HUES48 (cell line): ENCODE data around the gene SLC6A19.

Experiments
- H3K27ac ChIP-seq: one replicate; pipeline ENCODE4 v1.7.0; 2013; ENCODE audit warnings: low read depth, low read length, inconsistent platforms
- H3K27me3 ChIP-seq: 2 replicates; pipeline ENCODE4 v1.6.1; 2013; ENCODE audit warnings: mild to moderate bottlenecking, low read length; ENCODE audit not compliant: control insufficient read depth, insufficient read depth
- H3K36me3 ChIP-seq: 2 replicates; pipeline ENCODE4 v1.6.1; 2013; ENCODE audit warnings: low read length; ENCODE audit not compliant: control insufficient read depth, insufficient read depth
- H3K4me1 ChIP-seq: 2 replicates; pipeline ENCODE4 v1.6.1; 2013; ENCODE audit warnings: mild to moderate bottlenecking, low read length; ENCODE audit not compliant: control insufficient read depth, insufficient read depth
- H3K4me3 ChIP-seq: 2 replicates; pipeline ENCODE4 v1.5.1; 2013; ENCODE audit warnings: mild to moderate bottlenecking, low read depth, low read length
- H3K9ac ChIP-seq: 2 replicates; pipeline ENCODE4 v1.6.1; 2013; ENCODE audit warnings: mild to moderate bottlenecking, low read depth, low read length, moderate library complexity
- H3K9me3 ChIP-seq: 2 replicates; pipeline ENCODE4 v1.6.1; 2013; ENCODE audit warnings: low read length; ENCODE audit not compliant: control insufficient read depth, insufficient read depth

Gene SLC6A19

DNA sequence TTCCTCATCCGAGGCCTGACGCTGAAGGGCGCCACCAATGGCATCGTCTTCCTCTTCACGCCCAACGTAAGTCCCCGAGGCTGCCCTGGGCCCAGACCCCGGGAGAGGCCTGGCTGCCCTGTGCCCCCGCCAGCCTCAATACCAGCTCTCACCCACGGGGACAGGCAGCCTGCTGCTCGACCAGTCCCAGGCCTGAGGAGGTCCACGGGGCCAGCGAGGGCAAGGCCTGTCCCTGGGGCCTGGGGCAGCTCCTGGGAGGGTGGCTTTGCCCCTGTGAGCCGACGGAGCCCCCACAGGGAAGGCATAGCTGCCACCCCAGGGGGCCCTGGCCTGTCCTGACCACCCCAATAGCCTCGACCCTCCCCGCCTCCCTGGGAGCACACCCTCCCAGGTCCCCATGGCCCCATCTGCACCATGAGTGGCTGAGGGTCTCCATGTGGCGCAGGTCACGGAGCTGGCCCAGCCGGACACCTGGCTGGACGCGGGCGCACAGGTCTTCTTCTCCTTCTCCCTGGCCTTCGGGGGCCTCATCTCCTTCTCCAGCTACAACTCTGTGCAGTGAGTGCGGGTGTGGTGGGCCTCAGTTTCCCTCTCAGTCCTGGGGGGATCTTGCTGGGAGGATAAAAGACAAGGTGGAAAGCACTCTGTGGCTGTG is 12.2 kb downstream of the SLC6A19 start:
- H3K4me1 ChIP-seq = no peaks in the 10 kb centered on the region
- H3K4me3 ChIP-seq = no peak overlapping the region
- no peak overlapping the region for H3K9ac ChIP-seq
- H3K27ac ChIP-seq = no peak overlapping the region
- no peaks in the 10 kb centered on the region for H3K36me3 ChIP-seq
- H3K9me3 ChIP-seq = no peaks in the 10 kb centered on the region
- no peaks in the 10 kb centered on the region for H3K27me3 ChIP-seq

DNA sequence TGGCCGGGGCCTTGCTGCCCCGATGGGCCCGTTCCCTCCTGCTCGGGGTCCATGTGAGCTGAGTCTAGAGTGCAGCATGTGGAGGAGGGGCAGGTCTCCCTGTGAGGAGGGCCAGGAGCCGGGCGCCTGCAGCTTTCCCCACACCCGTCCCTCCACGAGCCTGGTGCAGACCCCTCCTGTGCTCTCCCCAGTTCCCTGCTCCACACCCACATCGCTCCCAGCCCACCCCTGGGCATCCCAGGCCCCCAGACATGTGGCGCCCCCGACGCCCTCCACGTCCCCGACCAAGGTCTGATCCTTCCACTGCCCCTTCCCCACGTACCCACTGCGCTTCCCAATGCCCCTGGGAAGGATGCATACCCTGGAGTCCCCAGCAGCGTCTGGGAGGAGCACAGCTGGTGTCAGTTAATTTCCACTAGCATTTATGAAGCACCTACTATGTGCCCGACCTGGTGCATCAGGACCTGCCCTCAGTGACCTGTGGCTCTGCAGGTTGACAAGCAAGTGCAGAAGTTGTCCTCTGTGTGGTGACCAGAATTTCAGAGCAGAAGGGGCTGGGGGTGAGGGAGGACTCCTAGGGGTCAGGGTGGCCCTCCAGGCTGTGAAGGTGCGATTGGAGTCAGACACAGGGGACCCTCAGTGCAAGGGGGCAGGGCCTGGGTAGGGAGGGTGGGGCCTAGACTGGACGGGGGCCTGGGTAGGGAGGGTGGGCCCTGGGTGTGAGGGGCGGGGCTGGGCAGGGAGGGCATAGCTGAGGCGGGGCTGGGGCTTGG is 13.0 kb downstream of the SLC6A19 start:
- Histone ChIP-seq H3K27ac (no peak overlapping the region), H3K9ac (no peak overlapping the region), H3K9me3 (no peaks in the 10 kb centered on the region), H3K4me1 (no peaks in the 10 kb centered on the region), H3K27me3 (no peaks in the 10 kb centered on the region), H3K36me3 (no peaks in the 10 kb centered on the region), H3K4me3 (no peak overlapping the region)

DNA sequence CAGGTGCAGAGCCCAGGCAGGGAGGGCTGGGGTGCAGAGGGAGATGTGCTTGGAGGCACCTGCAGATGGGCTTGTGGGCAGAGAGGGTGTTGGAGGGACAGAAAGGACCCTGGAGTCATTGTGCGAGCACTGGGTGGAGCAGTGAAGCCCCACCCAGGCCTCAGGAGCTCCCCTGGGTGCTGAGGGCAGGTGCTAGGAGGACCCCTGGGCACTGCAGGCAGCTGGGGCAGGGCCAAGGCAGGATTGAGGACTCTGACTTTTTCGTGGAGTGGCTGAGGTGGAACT is 13.5 kb downstream of the SLC6A19 start:
- Histone ChIP-seq H3K27me3 (no peaks in the 10 kb centered on the region), H3K27ac (no peak overlapping the region), H3K4me1 (no peaks in the 10 kb centered on the region), H3K9me3 (no peaks in the 10 kb centered on the region), H3K4me3 (no peak overlapping the region), H3K9ac (no peak overlapping the region), H3K36me3 (no peaks in the 10 kb centered on the region)

DNA sequence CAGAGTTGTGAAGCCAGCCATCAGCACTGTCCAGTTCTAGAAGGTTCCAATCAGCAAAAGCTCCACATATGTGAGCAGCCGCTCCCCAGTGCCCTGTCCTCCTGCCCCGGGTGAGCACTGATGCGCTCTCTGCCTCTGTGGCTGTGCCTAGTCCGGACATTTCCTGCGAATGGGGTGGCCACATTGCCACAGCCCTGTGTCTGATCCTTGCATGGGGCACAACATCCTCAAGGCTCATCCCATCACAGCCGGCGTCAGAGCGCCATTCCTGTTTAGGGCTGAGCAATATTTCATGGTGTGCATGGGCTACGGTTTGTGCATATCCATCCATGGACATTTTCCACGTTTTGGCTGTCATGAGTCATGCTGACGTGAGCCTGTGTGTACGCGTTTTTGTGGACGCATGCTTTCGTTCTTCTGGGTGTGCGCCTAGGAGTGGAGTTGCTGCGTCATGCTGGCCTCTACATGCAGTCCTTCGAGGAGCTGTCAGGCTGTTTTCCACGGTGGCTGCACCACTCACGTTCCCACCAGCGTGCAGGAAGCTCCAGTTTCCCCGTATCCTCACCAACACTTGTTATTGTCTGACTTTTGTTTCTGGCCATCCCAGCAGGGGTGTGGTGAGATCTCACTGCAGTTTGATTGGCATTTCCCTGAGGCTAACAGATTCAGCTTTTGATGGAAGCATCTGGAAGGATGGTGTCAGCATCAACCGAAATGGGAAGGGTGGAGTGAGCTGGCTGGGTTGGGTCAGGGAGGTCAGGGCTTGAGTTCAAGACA is 14.1 kb downstream of the SLC6A19 start:
- no peaks in the 10 kb centered on the region for H3K36me3 ChIP-seq

DNA sequence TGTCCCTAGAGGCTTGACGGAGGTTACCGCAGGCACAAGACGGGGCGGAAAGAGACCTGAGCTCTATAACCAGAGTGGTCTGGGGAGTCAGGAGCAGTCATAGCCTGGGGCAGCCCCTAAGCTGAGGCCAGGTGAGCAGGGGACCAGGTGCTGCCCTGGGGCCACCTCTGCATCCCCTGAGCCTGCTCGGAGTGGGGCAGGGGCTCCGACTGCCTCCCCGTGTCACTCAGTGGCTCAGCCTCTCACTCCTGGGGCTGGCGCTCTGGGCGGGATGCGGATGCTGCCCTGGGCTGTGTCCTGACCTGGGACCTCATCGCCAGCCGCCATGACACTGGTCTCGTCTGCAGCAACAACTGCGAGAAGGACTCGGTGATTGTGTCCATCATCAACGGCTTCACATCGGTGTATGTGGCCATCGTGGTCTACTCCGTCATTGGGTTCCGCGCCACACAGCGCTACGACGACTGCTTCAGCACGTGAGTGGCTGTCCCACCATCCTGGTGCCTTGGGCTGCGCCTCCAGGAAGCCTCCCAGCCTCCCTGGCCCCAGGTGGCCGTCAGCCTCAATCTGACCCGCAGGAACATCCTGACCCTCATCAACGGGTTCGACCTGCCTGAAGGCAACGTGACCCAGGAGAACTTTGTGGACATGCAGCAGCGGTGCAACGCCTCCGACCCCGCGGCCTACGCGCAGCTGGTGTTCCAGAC is 15.0 kb downstream of the SLC6A19 start:
- Histone ChIP-seq H3K9me3 (no peaks in the 10 kb centered on the region), H3K27ac (no peak overlapping the region), H3K36me3 (no peaks in the 10 kb centered on the region), H3K27me3 (no peaks in the 10 kb centered on the region), H3K4me1 (no peaks in the 10 kb centered on the region), H3K4me3 (no peak overlapping the region), H3K9ac (no peak overlapping the region)

More for the DNA sequence above, 14.1 kb downstream of the SLC6A19 start:
- Histone ChIP-seq H3K27ac (no peak overlapping the region), H3K27me3 (no peaks in the 10 kb centered on the region), H3K4me1 (no peaks in the 10 kb centered on the region), H3K9me3 (no peaks in the 10 kb centered on the region), H3K4me3 (no peak overlapping the region), H3K9ac (no peak overlapping the region)

DNA sequence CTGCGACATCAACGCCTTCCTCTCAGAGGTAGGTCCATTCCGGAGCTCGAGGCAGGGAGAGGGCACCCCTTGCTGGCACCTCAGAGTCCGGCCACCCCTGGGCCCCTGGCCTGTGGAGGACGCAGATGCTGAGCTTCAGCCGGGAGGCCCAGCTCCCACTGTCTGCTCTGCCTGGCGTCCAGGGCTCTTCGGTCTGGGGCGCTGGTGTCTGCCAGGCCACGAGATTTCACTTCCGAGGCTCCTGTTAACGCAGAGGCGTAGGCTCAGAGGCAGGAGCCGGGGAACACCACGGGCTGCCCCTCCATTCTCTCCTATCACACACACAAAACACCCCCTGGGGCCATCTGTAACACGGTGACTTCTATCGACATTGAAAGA is 15.5 kb downstream of the SLC6A19 start:
- Histone ChIP-seq H3K9ac (no peak overlapping the region), H3K9me3 (no peaks in the 10 kb centered on the region), H3K27ac (no peak overlapping the region), H3K4me1 (no peaks in the 10 kb centered on the region), H3K27me3 (no peaks in the 10 kb centered on the region), H3K4me3 (no peak overlapping the region), H3K36me3 (no peaks in the 10 kb centered on the region)

DNA sequence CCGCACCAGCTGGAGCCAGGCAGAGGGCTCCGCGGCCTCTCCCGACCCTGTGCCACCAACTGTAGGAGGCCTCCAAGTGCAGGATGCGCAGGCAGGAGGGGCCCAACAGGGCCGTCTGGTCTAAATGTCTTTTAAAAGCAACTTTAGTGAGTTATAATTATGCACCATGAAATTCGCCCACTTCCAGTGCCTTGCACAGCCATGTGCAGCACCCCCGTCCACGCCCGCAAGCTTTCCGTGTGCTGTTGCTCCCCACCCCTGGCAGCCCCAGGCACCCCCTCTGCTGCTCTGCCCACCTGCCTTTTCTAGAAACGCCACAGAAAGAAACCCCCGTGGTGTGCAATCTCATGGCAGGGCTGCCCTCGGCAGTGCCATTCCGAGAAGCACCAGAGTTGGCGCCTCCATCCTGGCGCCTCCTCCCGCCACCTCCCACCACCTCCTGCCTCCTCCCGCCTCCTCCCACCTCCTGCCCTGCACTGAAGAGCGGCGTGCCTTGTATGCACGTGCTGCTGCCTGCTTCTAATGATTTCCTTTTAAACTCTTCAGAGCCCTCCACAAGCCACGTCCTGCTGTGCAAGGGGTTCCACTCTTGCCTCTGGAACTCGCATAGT is 16.3 kb downstream of the SLC6A19 start:
- Histone ChIP-seq H3K4me3 (no peak overlapping the region), H3K9ac (no peak overlapping the region), H3K4me1 (no peaks in the 10 kb centered on the region), H3K9me3 (no peaks in the 10 kb centered on the region), H3K27me3 (no peaks in the 10 kb centered on the region), H3K36me3 (no peaks in the 10 kb centered on the region), H3K27ac (no peak overlapping the region)

DNA sequence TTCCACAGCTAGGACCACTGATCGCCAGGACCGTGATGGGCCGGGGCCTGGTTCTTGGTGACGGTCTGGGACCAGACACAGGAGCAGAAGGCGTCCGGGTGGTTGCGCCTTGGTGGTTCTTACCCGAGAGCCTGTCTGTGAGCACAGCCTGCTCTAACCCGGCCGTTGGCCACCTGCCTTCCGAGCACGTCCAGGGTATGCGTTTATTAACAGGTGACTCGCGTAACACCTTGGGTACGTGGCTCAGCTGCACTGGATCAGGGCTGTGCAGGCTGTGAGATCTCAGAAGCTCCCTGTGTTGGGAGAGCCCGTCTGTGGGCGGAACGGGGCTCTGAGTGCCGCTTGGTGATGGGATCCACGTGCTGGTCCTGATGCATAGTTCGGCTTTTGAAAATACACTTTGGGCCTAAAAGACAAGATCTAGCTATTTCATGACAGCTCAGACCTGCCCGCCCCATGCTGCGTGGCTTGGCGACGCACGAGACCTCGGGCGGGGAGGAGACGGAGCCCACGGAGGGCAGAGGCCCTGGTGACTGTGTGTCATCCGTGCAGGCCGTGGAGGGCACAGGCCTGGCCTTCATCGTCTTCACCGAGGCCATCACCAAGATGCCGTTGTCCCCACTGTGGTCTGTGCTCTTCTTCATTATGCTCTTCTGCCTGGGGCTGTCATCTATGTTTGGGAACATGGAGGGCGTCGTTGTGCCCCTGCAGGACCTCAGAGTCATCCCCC is 17.1 kb downstream of the SLC6A19 start:
- Histone ChIP-seq H3K9ac (no peak overlapping the region), H3K36me3 (no peaks in the 10 kb centered on the region), H3K9me3 (no peaks in the 10 kb centered on the region), H3K4me1 (no peaks in the 10 kb centered on the region), H3K27me3 (no peaks in the 10 kb centered on the region), H3K27ac (no peak overlapping the region), H3K4me3 (no peak overlapping the region)

DNA sequence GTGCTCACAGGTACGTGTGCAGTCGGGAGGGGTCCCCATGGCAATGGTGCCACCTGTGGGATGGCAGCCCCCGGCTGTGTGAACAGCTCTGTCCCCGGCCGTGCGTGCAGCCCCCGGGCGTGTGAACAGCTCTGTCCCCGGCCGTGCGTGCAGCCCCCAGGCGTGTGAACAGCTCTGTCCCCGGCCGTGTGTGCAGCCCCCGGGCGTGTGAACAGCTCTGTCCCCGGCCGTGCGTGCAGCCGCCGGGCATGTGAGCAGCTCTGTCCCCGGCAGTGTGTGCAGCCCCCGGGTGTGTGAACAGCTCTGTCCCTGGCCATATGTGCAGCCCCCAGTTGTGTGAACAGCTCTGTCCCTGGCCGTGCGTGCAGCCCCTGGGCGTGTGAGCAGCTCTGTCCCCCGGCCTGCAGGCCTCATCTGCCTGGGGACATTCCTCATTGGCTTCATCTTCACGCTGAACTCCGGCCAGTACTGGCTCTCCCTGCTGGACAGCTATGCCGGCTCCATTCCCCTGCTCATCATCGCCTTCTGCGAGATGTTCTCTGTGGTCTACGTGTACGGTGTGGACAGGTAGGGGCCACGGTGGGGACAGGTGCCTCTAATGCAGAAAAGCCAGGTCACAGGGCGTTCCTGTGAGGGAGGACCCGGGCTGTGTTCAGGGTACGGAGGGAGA is 17.8 kb downstream of the SLC6A19 start:
- Histone ChIP-seq H3K36me3 (no peaks in the 10 kb centered on the region), H3K27ac (no peak overlapping the region), H3K27me3 (no peaks in the 10 kb centered on the region), H3K9me3 (no peaks in the 10 kb centered on the region), H3K4me1 (no peaks in the 10 kb centered on the region), H3K4me3 (no peak overlapping the region), H3K9ac (no peak overlapping the region)

DNA sequence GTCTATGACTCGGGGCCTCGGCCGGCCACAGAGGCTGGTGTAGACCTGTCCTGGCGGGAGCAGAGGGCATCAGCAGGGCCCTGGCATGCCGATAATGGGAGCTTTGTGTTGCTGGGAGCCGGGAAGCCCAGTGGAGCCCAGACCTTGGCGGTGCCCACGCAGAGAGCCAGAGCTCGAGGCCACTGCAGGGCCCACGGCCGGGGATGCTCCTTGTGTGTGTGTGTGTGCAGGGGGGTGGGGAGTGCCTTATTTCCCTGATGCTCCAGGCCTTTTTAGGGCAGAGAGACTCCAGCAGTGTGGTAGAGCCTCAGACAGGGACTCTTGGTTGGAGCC is 18.3 kb downstream of the SLC6A19 start:
- no peak overlapping the region for H3K9ac ChIP-seq
- H3K9me3 ChIP-seq = no peaks in the 10 kb centered on the region
- no peaks in the 10 kb centered on the region for H3K4me1 ChIP-seq
- no peak overlapping the region for H3K4me3 ChIP-seq
- H3K36me3 ChIP-seq = no peaks in the 10 kb centered on the region
- H3K27ac ChIP-seq = no peak overlapping the region
- H3K27me3 ChIP-seq = no peaks in the 10 kb centered on the region
